DND-41 (cell line): ENCODE data around the gene BHMT2.

Experiments used
- ATAC-seq: fragments of 200-7000 bp; cut with Tn5 transposase; 3 replicates; pipeline ENCODE4 v1.9.1; 2021; ENCODE audit warnings: low read depth; ENCODE audit not compliant: insufficient read depth
- DNase-seq: peaks from one replicate; pipeline ENCODE4 v3.0.0-alpha.2; 2020
- H2AFZ ChIP-seq: 2 replicates; pipeline ENCODE4 v1.6.0; 2012; ENCODE audit warnings: low read depth, low read length
- H3K27ac ChIP-seq: 2 replicates; pipeline ENCODE4 v1.5.1; 2012; ENCODE audit warnings: low read length, inconsistent platforms
- H3K27me3 ChIP-seq: fragments of 200-600 bp; sonication (generic); 2 replicates; pipeline ENCODE4 v1.6.0; 2012; ENCODE audit warnings: low read length, mild to moderate bottlenecking, inconsistent platforms; ENCODE audit not compliant: insufficient read depth, poor library complexity
- H3K36me3 ChIP-seq: 2 replicates; pipeline ENCODE4 v1.5.1; 2012; ENCODE audit warnings: low read length, inconsistent platforms; ENCODE audit not compliant: insufficient read depth
- H3K4me1 ChIP-seq: 2 replicates; pipeline ENCODE4 v1.5.1; 2012; ENCODE audit warnings: mild to moderate bottlenecking, low read length; ENCODE audit not compliant: insufficient read depth
- H3K4me2 ChIP-seq: 2 replicates; pipeline ENCODE4 v1.6.0; 2012; ENCODE audit warnings: mild to moderate bottlenecking, moderate library complexity, low read length, inconsistent platforms; ENCODE audit not compliant: insufficient read depth
- H3K4me3 ChIP-seq, 2 experiments: fragments of 200-600 bp in 1 of 2; shearing (Covaris generic) in 1 of 2; 2 replicates each; pipeline ENCODE4 v1.5.1; 2012 to 2016; ENCODE audit warnings: inconsistent platforms in 2 of 2, low read length in 2 of 2, mild to moderate bottlenecking in 2 of 2, low read depth in 1 of 2, moderate library complexity in 1 of 2
- H3K79me2 ChIP-seq: 2 replicates; pipeline ENCODE4 v1.6.0; 2012; ENCODE audit warnings: low read length, inconsistent platforms; ENCODE audit not compliant: insufficient read depth
- H3K9ac ChIP-seq: 2 replicates; pipeline ENCODE4 v1.6.0; 2012; ENCODE audit warnings: low read depth, mild to moderate bottlenecking, inconsistent platforms, low read length, moderate library complexity
- H3K9me3 ChIP-seq: 2 replicates; pipeline ENCODE4 v1.5.1; 2012; ENCODE audit warnings: low read length, moderate library complexity, mild to moderate bottlenecking, inconsistent platforms; ENCODE audit not compliant: insufficient read depth, severe bottlenecking
- H4K20me1 ChIP-seq: 2 replicates; pipeline ENCODE4 v1.6.0; 2012; ENCODE audit warnings: low read length; ENCODE audit not compliant: insufficient read depth
- CTCF ChIP-seq: IDR thresholded peaks from 2 replicates; pipeline ENCODE4 v1.5.1; 2012; ENCODE audit warnings: borderline replicate concordance, low read length, moderate library complexity, mild to moderate bottlenecking; ENCODE audit not compliant: poor library complexity, severe bottlenecking; ENCODE audit errors: extremely low read depth
- EZH2 ChIP-seq: IDR thresholded peaks from 3 replicates; pipeline ENCODE4 v1.6.1; 2012; ENCODE audit warnings: borderline replicate concordance, low read depth, mild to moderate bottlenecking, moderate library complexity, low read length, inconsistent platforms; ENCODE audit not compliant: severe bottlenecking

Gene BHMT2

GRCh38 chr5:79056847-79057246 is 12.7 kb upstream of the BHMT2 start:
- no peak for ATAC-seq
- Histone ChIP-seq H3K27me3 (no peaks in the 10 kb centered on the region), H3K79me2 (no peaks in the 10 kb centered on the region), H3K9me3 (peaks cover 2% of the 10 kb centered on the region), H3K4me2 (no peak overlapping the region), H3K36me3 (no peaks in the 10 kb centered on the region), H3K27ac (no peak overlapping the region), H2AFZ (no peak overlapping the region), H3K4me3 (no peak overlapping the region), H4K20me1 (no peaks in the 10 kb centered on the region), H3K9ac (no peak overlapping the region), H3K4me1 (no peaks in the 10 kb centered on the region)
- no peak for TF ChIP-seq EZH2
- TF ChIP-seq CTCF: no peak
- DNase-seq: no peak

- Histone ChIP-seq H3K4me2 (no peak overlapping the region), H3K9me3 (no peaks in the 10 kb centered on the region), H3K36me3 (no peaks in the 10 kb centered on the region), H3K4me3 (no peak overlapping the region), H3K27ac (no peak overlapping the region), H4K20me1 (no peaks in the 10 kb centered on the region), H3K27me3 (no peaks in the 10 kb centered on the region), H3K4me1 (no peaks in the 10 kb centered on the region), H2AFZ (no peak overlapping the region), H3K9ac (no peak overlapping the region), H3K79me2 (no peaks in the 10 kb centered on the region)
- ATAC-seq (no peak), DNase-seq (no peak)
- no peak for TF ChIP-seq EZH2
- no peak for TF ChIP-seq CTCF
These were observed 9.9 kb upstream of the BHMT2 start for GRCh38 chr5:79059674-79060073.

- no peaks in the 10 kb centered on the region for H4K20me1 ChIP-seq
- no peak overlapping the region for H3K9ac ChIP-seq
- H3K27me3 ChIP-seq: no peaks in the 10 kb centered on the region
- DNase-seq (no peak), ATAC-seq (no peak)
- no peaks in the 10 kb centered on the region for H3K9me3 ChIP-seq
- H3K36me3 ChIP-seq: no peaks in the 10 kb centered on the region
- no peaks in the 10 kb centered on the region for H3K79me2 ChIP-seq
- no peak overlapping the region for H3K4me2 ChIP-seq
- TF ChIP-seq CTCF (no peak), EZH2 (no peak)
- H3K27ac ChIP-seq: no peak overlapping the region
- H2AFZ ChIP-seq: no peak overlapping the region
- H3K4me1 ChIP-seq: no peaks in the 10 kb centered on the region
- H3K4me3 ChIP-seq: no peak overlapping the region
These were observed 7.1 kb upstream of the BHMT2 start for GRCh38 chr5:79062436-79062835.

- Histone ChIP-seq H3K27me3 (no peaks in the 10 kb centered on the region), H2AFZ (no peak overlapping the region), H3K9me3 (peaks cover 4% of the 10 kb centered on the region), H3K27ac (no peak overlapping the region), H3K9ac (no peak overlapping the region), H3K4me2 (no peak overlapping the region), H4K20me1 (no peaks in the 10 kb centered on the region), H3K4me1 (no peaks in the 10 kb centered on the region), H3K79me2 (no peaks in the 10 kb centered on the region), H3K4me3 (no peak overlapping the region), H3K36me3 (no peaks in the 10 kb centered on the region)
- TF ChIP-seq EZH2 (no peak), CTCF (no peak)
- ATAC-seq (no peak), DNase-seq (no peak)
These were observed 742 bp downstream of the BHMT2 start for GRCh38 chr5:79070350-79070667.
